Loucy (cell line): ENCODE results near the gene CAMSAP1.

Source experiments
- EZH2phosphoT487 ChIP-seq: fragments of 200-600 bp; IDR thresholded peaks from 2 replicates; pipeline ENCODE4 v1.6.1; 2018; ENCODE audit warnings: antibody characterized with exemption, mild to moderate bottlenecking, moderate library complexity, borderline replicate concordance
- TF ChIP-seq, protein P1 (sequence below): fragments of 200-600 bp; sonication (generic); conservative IDR thresholded peaks from 2 replicates; pipeline ENCODE4 v1.5.1; 2014; ENCODE audit warnings: mild to moderate bottlenecking, antibody characterized with exemption, low read length

DNA sequence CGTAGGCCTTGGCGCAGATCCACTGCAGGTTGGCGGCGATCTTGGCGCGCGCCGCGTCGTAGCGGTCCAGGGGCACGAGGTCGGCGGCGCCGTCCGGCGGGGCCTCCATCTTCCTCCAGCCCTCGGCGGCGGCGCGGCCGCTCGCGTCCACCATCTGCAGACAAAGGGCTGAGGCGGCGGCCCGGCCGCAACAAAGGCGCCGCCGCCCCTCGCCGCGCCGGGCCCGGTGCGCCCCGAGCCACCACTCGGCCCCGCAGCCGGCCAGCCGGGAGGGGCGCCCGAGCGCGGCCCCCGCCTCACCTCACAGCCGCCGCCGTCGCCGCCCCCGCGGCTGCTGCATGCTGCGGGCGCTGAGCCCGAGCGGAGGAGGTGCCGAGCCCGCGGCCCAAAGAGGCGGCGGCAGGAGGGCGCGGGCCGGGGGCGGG, 328 bp downstream of the CAMSAP1 start:
- TF ChIP-seq, protein P1, sequence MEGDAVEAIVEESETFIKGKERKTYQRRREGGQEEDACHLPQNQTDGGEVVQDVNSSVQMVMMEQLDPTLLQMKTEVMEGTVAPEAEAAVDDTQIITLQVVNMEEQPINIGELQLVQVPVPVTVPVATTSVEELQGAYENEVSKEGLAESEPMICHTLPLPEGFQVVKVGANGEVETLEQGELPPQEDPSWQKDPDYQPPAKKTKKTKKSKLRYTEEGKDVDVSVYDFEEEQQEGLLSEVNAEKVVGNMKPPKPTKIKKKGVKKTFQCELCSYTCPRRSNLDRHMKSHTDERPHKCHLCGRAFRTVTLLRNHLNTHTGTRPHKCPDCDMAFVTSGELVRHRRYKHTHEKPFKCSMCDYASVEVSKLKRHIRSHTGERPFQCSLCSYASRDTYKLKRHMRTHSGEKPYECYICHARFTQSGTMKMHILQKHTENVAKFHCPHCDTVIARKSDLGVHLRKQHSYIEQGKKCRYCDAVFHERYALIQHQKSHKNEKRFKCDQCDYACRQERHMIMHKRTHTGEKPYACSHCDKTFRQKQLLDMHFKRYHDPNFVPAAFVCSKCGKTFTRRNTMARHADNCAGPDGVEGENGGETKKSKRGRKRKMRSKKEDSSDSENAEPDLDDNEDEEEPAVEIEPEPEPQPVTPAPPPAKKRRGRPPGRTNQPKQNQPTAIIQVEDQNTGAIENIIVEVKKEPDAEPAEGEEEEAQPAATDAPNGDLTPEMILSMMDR: no peak
- no peak for TF ChIP-seq EZH2phosphoT487
